ENCODE data around the gene DAB2IP.
A peak's percentile ranks its signal among the peaks of the same experiment; 100 is the strongest.

The DAB2IP gene

DNA sequence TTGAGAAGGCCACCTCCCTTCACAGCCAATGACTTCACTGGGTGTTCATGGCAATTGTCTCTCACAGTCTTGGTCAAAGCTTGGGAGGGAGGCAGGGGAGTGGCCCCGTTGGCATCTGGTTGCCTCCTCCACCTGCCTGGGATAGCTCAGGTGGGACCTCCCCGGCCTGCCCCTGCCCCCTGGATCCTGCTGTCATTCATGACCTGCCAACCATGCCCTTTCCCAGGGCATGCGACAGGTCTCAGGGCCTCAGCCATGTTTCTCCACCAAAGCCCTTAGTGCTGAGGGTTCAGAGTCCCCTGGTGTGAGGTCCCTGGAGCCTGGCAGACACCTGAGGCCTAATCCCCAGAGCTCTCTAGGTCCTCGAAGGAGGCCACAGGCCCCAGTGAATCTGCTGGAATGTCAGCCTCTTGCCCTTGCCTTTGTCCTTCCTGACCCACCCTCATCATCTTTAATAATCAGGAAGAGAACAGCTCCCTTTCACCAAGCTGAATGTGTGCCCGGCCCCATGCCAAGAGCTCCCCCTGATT is 5.6 kb downstream of the DAB2IP start:
- Histone ChIP-seq H2BK120ac (ENCODE audit: low read depth, low read length) (no peak overlapping the region), H3K36me3 (replicated peaks in 1 of 2; ENCODE audit: control insufficient read depth in 2 of 2, insufficient read depth in 2 of 2, low read length in 2 of 2) (peaks cover 2 to 5% of the 10 kb centered on the region in 2 donors), H3K4me2 (ENCODE audit: insufficient read depth, low read length, poor library complexity, severe bottlenecking) (no peak overlapping the region), H3K4me1 (ENCODE audit: control insufficient read depth in 2 of 2, insufficient read depth in 1 of 2, low read depth in 1 of 2, low read length in 2 of 2) (peaks cover 1 to 12% of the 10 kb centered on the region in 2 donors), H3K23ac (ENCODE audit: low read depth, low read length, poor library complexity) (no peak overlapping the region), H4K8ac (ENCODE audit: low read depth, low read length) (no peak overlapping the region), H3K4me3 (ENCODE audit: low read length in 2 of 2) (no peak overlapping the region), H2BK15ac (ENCODE audit: low read length) (no peak overlapping the region), H4K91ac (ENCODE audit: low read depth, low read length, poor library complexity) (no peak overlapping the region), H3K27ac (replicated peaks; ENCODE audit: low read length) (no peak overlapping the region), H3K14ac (ENCODE audit: low read length) (no peak overlapping the region), H3K79me1 (ENCODE audit: low read depth, low read length) (peaks cover 19% of the 10 kb centered on the region), H2AFZ (ENCODE audit: low read length) (no peak overlapping the region), H2BK12ac (ENCODE audit: low read length) (no peak overlapping the region), H2BK5ac (ENCODE audit: low read length) (no peak overlapping the region), H3K9me3 (replicated peaks in 1 of 2; ENCODE audit: control insufficient read depth in 2 of 2, insufficient read depth in 1 of 2, low read depth in 1 of 2, low read length in 2 of 2) (no peaks in the 10 kb centered on the region), H3K9ac (ENCODE audit: low read depth, low read length, poor library complexity) (no peak overlapping the region), H2AK5ac (ENCODE audit: low read depth, low read length) (no peak overlapping the region), H3K4ac (ENCODE audit: low read length) (no peak overlapping the region), H3K18ac (ENCODE audit: low read length) (no peak overlapping the region), H3K27me3 (ENCODE audit: control insufficient read depth in 3 of 3, insufficient read depth in 3 of 3, low read depth in 1 of 3, low read length in 3 of 3) (no peaks in the 10 kb centered on the region)
- no peak for DNase-seq (ENCODE audit: low spot score)
- WGBS, 2 donors (ENCODE audit: extremely low coverage in 2 of 2, insufficient read length in 2 of 2, insufficient replicate concordance in 1 of 2), result no CpG with 5 or more reads among the region's 5 CpGs

DNA sequence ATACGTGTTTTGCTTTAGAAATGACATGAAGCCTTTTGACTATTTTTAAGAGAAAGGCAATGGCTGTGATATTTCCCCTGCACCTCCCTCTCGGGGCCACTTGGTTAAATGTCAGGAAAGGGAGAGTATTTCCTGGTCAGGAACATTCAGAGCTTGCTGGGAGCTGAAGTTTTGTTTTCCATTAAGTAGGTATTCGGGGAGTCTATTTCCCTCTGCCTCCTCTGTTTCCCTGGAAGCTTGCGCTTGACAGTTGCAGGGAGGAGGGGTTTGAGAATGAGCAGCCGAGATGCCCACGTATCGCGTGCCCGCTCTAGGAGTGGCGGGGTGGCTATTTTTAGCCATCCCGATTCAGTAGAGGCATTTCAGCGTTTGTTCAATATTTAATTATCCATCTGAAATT is 6.7 kb downstream of the DAB2IP start:
- no peak overlapping the region for H3K18ac ChIP-seq (ENCODE audit: low read length)

DNA sequence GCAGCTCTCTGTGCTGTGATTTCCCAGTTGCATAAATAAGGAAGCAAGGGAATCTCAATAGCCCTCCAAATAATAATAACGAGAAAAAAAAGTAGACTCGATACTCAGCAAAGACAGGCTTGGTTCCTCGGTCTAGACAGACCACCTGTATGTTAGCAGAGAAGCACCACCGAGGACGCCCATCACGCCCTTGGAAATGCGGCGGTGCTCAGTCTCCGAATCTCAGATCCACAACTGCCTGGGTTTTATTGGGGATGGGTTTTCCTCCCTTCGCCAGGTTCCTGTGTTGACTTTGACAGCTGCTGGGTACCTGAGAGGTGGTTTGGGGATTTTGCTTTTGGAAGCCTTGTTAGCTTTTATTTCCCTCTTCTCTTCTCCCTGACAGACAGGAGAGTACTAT is 7.2 kb downstream of the DAB2IP start:
- Histone ChIP-seq H3K79me1 (ENCODE audit: low read depth, low read length) (peaks cover 19% of the 10 kb centered on the region), H3K27me3 (ENCODE audit: control insufficient read depth in 3 of 3, insufficient read depth in 3 of 3, low read depth in 1 of 3, low read length in 3 of 3) (no peaks in the 10 kb centered on the region), H4K8ac (ENCODE audit: low read depth, low read length) (no peak overlapping the region), H2AK5ac (ENCODE audit: low read depth, low read length) (no peak overlapping the region), H3K18ac (ENCODE audit: low read length) (no peak overlapping the region), H2BK12ac (ENCODE audit: low read length) (no peak overlapping the region), H3K4me3 (ENCODE audit: low read length in 2 of 2) (no peak overlapping the region), H3K27ac (replicated peaks; ENCODE audit: low read length) (no peak overlapping the region), H3K36me3 (replicated peaks in 1 of 2; ENCODE audit: control insufficient read depth in 2 of 2, insufficient read depth in 2 of 2, low read length in 2 of 2) (peaks cover 5 to 6% of the 10 kb centered on the region in 2 donors), H3K4me2 (ENCODE audit: insufficient read depth, low read length, poor library complexity, severe bottlenecking) (no peak overlapping the region), H3K4ac (ENCODE audit: low read length) (no peak overlapping the region), H2BK120ac (ENCODE audit: low read depth, low read length) (no peak overlapping the region), H3K14ac (ENCODE audit: low read length) (no peak overlapping the region), H2AFZ (ENCODE audit: low read length) (no peak overlapping the region), H4K91ac (ENCODE audit: low read depth, low read length, poor library complexity) (no peak overlapping the region), H3K9me3 (replicated peaks in 1 of 2; ENCODE audit: control insufficient read depth in 2 of 2, insufficient read depth in 1 of 2, low read depth in 1 of 2, low read length in 2 of 2) (peaks cover 0 to 5% of the 10 kb centered on the region in 2 donors), H3K4me1 (ENCODE audit: control insufficient read depth in 2 of 2, insufficient read depth in 1 of 2, low read depth in 1 of 2, low read length in 2 of 2) (peaks cover 0 to 13% of the 10 kb centered on the region in 2 donors), H3K23ac (ENCODE audit: low read depth, low read length, poor library complexity) (no peak overlapping the region), H2BK15ac (ENCODE audit: low read length) (no peak overlapping the region), H2BK5ac (ENCODE audit: low read length) (no peak overlapping the region), H3K9ac (ENCODE audit: low read depth, low read length, poor library complexity) (no peak overlapping the region)
- no peak for DNase-seq (ENCODE audit: low spot score)
- WGBS, 2 donors (ENCODE audit: extremely low coverage in 2 of 2, insufficient read length in 2 of 2, insufficient replicate concordance in 1 of 2), result no CpG with 5 or more reads among the region's 10 CpGs

More for the DNA sequence above, 6.7 kb downstream of the DAB2IP start:
- no peak overlapping the region for H2BK5ac ChIP-seq (ENCODE audit: low read length)
- H3K36me3 ChIP-seq (replicated peaks in 1 of 2; ENCODE audit: control insufficient read depth in 2 of 2, insufficient read depth in 2 of 2, low read length in 2 of 2), result peaks cover 2 to 5% of the 10 kb centered on the region in 2 donors
- H3K9ac ChIP-seq (ENCODE audit: low read depth, low read length, poor library complexity), result no peak overlapping the region
- no peak overlapping the region for H2AFZ ChIP-seq (ENCODE audit: low read length)
- peaks cover 19% of the 10 kb centered on the region for H3K79me1 ChIP-seq (ENCODE audit: low read depth, low read length)
- no peak overlapping the region for H2AK5ac ChIP-seq (ENCODE audit: low read depth, low read length)
- no peak overlapping the region for H3K4me2 ChIP-seq (ENCODE audit: insufficient read depth, low read length, poor library complexity, severe bottlenecking)
- no peak overlapping the region for H3K27ac ChIP-seq (replicated peaks; ENCODE audit: low read length)
- no CpG with 5 or more reads among the region's 12 CpGs for WGBS, 2 donors (ENCODE audit: extremely low coverage in 2 of 2, insufficient read length in 2 of 2, insufficient replicate concordance in 1 of 2)
- DNase-seq (ENCODE audit: low spot score), result no peak
- H4K91ac ChIP-seq (ENCODE audit: low read depth, low read length, poor library complexity), result no peak overlapping the region
- H3K4me1 ChIP-seq (ENCODE audit: control insufficient read depth in 2 of 2, insufficient read depth in 1 of 2, low read depth in 1 of 2, low read length in 2 of 2), result peaks cover 0 to 13% of the 10 kb centered on the region in 2 donors
- no peak overlapping the region for H4K8ac ChIP-seq (ENCODE audit: low read depth, low read length)
- H3K27me3 ChIP-seq (ENCODE audit: control insufficient read depth in 3 of 3, insufficient read depth in 3 of 3, low read depth in 1 of 3, low read length in 3 of 3), result no peaks in the 10 kb centered on the region
- no peak overlapping the region for H2BK15ac ChIP-seq (ENCODE audit: low read length)
- no peak overlapping the region for H3K4me3 ChIP-seq (ENCODE audit: low read length in 2 of 2)
- no peak overlapping the region for H2BK12ac ChIP-seq (ENCODE audit: low read length)
- H3K14ac ChIP-seq (ENCODE audit: low read length), result no peak overlapping the region
- H3K23ac ChIP-seq (ENCODE audit: low read depth, low read length, poor library complexity), result no peak overlapping the region
- H3K4ac ChIP-seq (ENCODE audit: low read length), result no peak overlapping the region
- H3K9me3 ChIP-seq (replicated peaks in 1 of 2; ENCODE audit: control insufficient read depth in 2 of 2, insufficient read depth in 1 of 2, low read depth in 1 of 2, low read length in 2 of 2), result peaks cover 0 to under 1% of the 10 kb centered on the region in 2 donors
- no peak overlapping the region for H2BK120ac ChIP-seq (ENCODE audit: low read depth, low read length)

DNA sequence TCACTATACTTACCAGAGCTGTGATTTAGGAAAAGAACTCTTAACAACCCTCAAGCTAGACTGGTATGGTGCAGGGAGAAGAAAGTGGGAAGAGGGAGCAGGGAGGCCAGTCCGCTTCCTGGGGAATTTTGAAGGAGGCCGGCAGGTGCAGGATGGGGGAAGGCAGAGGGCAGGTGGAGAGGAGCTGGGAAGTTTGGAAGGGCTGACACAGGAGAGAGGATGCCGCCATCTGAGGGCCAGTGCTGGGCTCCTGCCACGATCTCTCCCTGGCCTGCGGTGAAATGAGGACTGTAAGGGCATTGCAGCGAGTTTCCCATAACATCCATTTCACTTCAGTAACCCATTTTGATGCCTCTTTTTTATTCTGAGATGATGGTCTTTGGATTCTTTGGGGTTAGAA is 8.9 kb downstream of the DAB2IP start:
- Histone ChIP-seq H3K4me1 (ENCODE audit: control insufficient read depth in 2 of 2, insufficient read depth in 1 of 2, low read depth in 1 of 2, low read length in 2 of 2) (peaks cover 0 to 7% of the 10 kb centered on the region in 2 donors), H3K4ac (ENCODE audit: low read length) (no peak overlapping the region), H3K23ac (ENCODE audit: low read depth, low read length, poor library complexity) (peak overlapping the region; percentile 51), H3K27me3 (ENCODE audit: control insufficient read depth in 3 of 3, insufficient read depth in 3 of 3, low read depth in 1 of 3, low read length in 3 of 3) (no peaks in the 10 kb centered on the region), H3K9me3 (replicated peaks in 1 of 2; ENCODE audit: control insufficient read depth in 2 of 2, insufficient read depth in 1 of 2, low read depth in 1 of 2, low read length in 2 of 2) (peaks cover 4 to 6% of the 10 kb centered on the region in 2 donors), H3K27ac (replicated peaks; ENCODE audit: low read length) (no peak overlapping the region), H3K14ac (ENCODE audit: low read length) (no peak overlapping the region), H2BK5ac (ENCODE audit: low read length) (no peak overlapping the region), H2AK5ac (ENCODE audit: low read depth, low read length) (no peak overlapping the region), H2BK15ac (ENCODE audit: low read length) (no peak overlapping the region), H3K9ac (ENCODE audit: low read depth, low read length, poor library complexity) (no peak overlapping the region), H2BK120ac (ENCODE audit: low read depth, low read length) (no peak overlapping the region), H2BK12ac (ENCODE audit: low read length) (no peak overlapping the region), H4K8ac (ENCODE audit: low read depth, low read length) (no peak overlapping the region), H3K4me3 (ENCODE audit: low read length in 2 of 2) (no peak overlapping the region), H3K79me1 (ENCODE audit: low read depth, low read length) (peaks cover 10% of the 10 kb centered on the region), H3K4me2 (ENCODE audit: insufficient read depth, low read length, poor library complexity, severe bottlenecking) (no peak overlapping the region), H2AFZ (ENCODE audit: low read length) (no peak overlapping the region), H3K36me3 (replicated peaks in 1 of 2; ENCODE audit: control insufficient read depth in 2 of 2, insufficient read depth in 2 of 2, low read length in 2 of 2) (peaks cover 5 to 9% of the 10 kb centered on the region in 2 donors), H4K91ac (ENCODE audit: low read depth, low read length, poor library complexity) (no peak overlapping the region), H3K18ac (ENCODE audit: low read length) (no peak overlapping the region)
- DNase-seq (ENCODE audit: low spot score), result no peak
- WGBS, 2 donors (ENCODE audit: extremely low coverage in 2 of 2, insufficient read length in 2 of 2, insufficient replicate concordance in 1 of 2), result no CpG with 5 or more reads among the region's 6 CpGs
